Cardiac fibroblast (primary cell): ENCODE measurements around the gene LSS.
"Not testable (repeated sequence)": the region's sequence is repeated elsewhere in the genome, so short reads cannot be mapped to it uniquely, and the experiment has no call there.

ENCODE experiments used
- DNase-seq, 2 donors: peaks; one replicate each; pipeline versions ENCODE4 v3.0.0 to v3.0.0-alpha.2; 2010; ENCODE audit warnings: low read depth in 2 of 2
- H3K4me3 ChIP-seq, 2 donors: replicated peaks in 1 of 2; 1 replicate in 1 of 2; 2 replicates in 1 of 2; pipeline ENCODE4 v1.5.1; 2011; ENCODE audit warnings: low read depth in 2 of 2, low read length in 2 of 2, mild to moderate bottlenecking in 2 of 2, moderate library complexity in 1 of 2
- CTCF ChIP-seq: IDR thresholded peaks from one replicate; pipeline ENCODE4 v1.5.1; 2011; ENCODE audit warnings: low read depth, mild to moderate bottlenecking, low read length, inconsistent platforms

The LSS gene

DNA sequence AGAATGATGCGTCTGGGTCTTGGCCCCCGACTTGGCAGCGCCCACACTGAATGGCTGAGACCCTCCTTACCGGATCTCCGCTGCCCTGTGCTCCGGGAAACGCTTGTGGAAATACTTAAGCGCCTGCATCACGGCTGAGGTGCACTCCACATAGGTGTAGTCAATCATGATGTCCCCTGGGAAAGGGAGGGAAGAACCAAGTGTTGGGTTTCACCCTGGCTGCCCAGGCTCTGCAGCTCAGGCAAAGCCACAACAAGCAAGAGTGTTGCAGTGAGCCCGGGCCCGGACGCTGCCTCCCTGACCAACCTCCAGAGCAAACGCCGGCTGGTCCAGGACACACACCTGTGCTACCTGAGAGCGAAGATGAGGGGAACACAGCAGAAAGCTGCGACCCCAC is 22.8 kb downstream of the LSS start:
- TF ChIP-seq CTCF = no peak
- DNase-seq = no peak
- H3K4me3 ChIP-seq = no peak overlapping the region

GRCh38 chr21:46205166-46205565 is 23.4 kb downstream of the LSS start:
- no peak overlapping the region for H3K4me3 ChIP-seq
- TF ChIP-seq CTCF = no peak
- no peak for DNase-seq

GRCh38 chr21:46203203-46203600 is 25.4 kb downstream of the LSS start:
- TF ChIP-seq CTCF = no peak
- DNase-seq = no peak
- no peak overlapping the region for H3K4me3 ChIP-seq

DNA sequence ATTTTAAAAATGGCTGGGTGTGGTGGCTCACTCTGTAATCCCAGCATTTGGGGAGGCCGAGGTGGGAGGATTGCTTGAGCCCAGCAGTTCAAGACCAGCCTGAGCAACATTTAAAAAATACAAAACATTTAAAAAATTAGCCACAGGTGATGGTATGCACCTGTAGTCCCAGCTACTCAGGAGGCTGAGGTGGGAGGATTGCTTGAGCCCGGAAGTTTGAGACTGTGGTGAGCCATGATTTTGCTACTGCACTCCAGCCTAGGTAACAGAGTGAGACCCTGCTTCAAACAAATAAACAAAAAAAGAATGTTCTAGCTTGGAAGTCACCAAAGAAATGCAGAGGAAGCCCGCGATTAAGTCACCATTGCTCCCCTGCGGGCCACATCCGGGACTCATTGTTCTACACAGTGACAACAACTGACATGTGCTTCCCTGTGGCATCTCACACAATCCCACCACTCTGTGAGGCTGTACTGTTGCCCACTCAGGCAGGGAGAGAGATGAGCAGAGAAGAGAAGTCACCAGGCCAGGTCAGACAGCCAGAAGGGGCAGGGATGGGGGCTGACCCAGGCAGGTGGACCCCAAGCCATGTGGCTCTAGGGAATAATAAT is 25.9 kb downstream of the LSS start:
- peak in 1 of 2 donors; percentile 15 for DNase-seq
- no peak for TF ChIP-seq CTCF
- H3K4me3 ChIP-seq = no peak overlapping the region

DNA sequence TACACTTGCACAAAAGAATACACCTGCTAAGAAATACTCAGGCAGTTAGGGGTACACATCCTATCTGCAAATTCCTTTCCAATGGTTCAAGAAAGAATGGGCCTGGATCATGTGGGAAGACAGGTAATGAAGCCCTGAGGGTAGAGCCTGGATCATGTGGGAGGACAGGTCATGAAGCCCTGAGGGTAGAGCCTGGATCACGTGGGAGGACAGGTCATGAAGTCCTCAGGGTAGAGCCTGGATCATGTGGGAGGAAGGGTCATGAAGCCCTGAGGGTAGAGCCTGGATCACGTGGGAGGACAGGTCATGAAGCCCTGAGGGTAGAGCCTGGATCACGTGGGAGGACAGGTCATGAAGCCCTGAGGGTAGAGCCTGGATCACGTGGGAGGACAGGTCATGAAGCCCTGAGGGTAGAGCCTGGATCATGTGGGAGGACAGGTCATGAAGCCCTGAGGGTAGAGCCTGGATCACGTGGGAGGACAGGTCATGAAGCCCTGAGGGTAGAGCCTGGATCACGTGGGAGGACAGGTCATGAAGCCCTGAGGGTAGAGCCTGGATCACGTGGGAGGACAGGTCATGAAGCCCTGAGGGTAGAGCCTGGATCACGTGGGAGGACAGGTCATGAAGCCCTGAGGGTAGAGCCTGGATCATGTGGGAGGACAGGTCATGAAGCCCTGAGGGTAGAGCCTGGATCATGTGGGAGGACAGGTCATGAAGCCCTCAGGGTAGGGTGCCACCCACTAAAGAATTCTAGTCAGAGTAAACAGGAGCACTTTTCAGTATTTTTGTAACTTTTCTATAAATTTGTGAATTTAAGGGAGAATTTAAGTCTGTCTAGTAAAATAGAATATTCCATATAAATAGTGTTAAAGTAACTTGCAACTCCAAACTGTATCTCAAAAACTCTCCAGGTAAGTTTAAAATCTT is 27.4 kb downstream of the LSS start:
- H3K4me3 ChIP-seq, DNase-seq: not testable (repeated sequence)

GRCh38 chr21:46199436-46200373 is 28.9 kb downstream of the LSS start:
- no peak overlapping the region for H3K4me3 ChIP-seq
- no peak for DNase-seq
- TF ChIP-seq CTCF = no peak

DNA sequence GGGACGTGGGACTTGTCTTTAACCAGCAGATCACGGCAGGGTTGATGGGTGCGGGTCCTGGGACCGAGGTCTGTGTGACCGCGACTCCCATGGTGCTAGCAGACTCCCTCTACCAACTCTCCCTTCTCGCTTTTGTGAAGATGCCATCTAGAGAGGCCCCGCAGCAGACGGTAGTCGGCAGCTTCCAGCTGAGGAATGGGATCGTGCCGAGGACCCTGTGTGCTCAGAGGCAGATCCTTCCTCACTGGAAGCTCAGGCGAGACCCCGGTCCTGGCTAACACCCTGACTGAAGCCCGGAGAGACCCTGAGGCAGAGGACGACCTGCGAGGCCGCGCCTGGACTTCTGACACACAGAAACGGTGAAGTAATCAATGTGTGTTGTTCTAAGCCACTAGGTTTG is 31.8 kb downstream of the LSS start:
- no peak for TF ChIP-seq CTCF
- no peak overlapping the region for H3K4me3 ChIP-seq
- no peak for DNase-seq
